Measurements from ENCODE around the gene IKBKG. TPM values are rescaled to one million over a fixed set of nuclear protein-coding genes. Genes with fewer than 3 reads are reported as not detected.
"Not testable (repeated sequence)": the region's sequence is repeated elsewhere in the genome, so short reads cannot be mapped to it uniquely, and the experiment has no call there.

Gene IKBKG
- total RNA-seq, 1 donor from 2014 or later, result 14.8 TPM

DNA sequence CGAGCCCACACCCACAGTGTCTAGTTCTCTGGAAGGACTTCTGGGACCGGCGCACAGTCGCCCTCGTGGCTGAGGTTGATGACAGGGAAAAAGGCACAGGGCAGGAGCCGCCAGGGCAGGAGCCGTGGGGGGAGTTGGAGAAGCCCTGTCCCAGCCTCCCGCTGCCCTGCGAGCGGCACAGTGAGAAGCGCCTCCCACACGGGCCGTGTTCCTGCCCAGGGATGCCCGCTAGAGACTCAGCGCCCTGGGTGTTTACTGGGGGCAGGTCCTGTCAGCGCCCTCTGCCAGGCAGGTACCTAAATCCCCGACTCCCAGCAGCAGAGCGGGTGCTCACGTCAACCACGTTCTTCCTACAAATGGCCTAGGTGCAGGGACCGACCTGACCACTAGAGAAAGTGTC, 11.5 kb downstream of the IKBKG start:
- H3K27me3 ChIP-seq (ENCODE audit: low read depth); intact Hi-C loops (cut with micrococcal nuclease); H3K4me3 ChIP-seq; H3K27ac ChIP-seq (replicated peaks); H3K36me3 ChIP-seq; H3K9me3 ChIP-seq (replicated peaks); DNase-seq; H3K4me1 ChIP-seq: not testable (repeated sequence)

DNA sequence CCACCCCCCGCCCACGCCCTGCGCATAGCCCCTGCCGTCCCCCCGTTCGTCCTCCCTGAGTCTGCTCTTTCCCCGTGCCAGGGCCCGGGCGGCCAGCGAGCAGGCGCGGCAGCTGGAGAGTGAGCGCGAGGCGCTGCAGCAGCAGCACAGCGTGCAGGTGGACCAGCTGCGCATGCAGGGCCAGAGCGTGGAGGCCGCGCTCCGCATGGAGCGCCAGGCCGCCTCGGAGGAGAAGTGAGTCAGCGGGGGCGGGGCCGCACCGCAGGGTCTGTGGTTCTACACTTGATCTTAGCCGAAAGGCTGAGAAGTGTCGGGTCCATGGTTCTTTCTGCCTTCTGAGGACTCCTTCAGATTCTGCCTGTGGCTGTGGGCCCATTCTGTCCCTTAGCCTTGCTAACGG, 12.9 kb downstream of the IKBKG start:
- H3K4me1 ChIP-seq; H3K36me3 ChIP-seq; intact Hi-C loops (cut with micrococcal nuclease); H3K9me3 ChIP-seq (replicated peaks); DNase-seq; H3K27ac ChIP-seq (replicated peaks); H3K4me3 ChIP-seq; H3K27me3 ChIP-seq (ENCODE audit: low read depth): not testable (repeated sequence)

DNA sequence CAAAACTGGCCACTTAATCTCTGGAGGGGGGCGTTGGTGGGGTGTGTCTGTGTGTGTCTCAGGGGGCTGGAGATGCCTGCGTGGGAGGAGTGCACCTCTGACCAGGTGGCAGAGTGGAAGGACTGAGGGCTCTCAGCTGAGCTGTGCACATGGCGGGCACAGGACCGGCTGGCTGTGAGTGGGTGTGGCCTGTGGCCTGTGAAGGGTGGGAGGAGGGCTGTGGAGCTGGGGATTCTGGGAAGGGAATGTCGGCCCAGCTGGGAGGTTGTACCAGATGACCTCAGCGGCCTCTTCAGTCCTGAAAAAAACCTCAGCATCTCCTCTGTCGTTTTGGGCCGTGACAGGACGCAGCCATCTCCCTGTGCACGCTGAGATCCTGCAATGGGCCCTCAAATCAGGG, 14.9 kb downstream of the IKBKG start:
- intact Hi-C loops (cut with micrococcal nuclease); H3K36me3 ChIP-seq; H3K4me1 ChIP-seq; DNase-seq; H3K4me3 ChIP-seq; H3K27me3 ChIP-seq (ENCODE audit: low read depth); H3K9me3 ChIP-seq (replicated peaks); H3K27ac ChIP-seq (replicated peaks): not testable (repeated sequence)

DNA sequence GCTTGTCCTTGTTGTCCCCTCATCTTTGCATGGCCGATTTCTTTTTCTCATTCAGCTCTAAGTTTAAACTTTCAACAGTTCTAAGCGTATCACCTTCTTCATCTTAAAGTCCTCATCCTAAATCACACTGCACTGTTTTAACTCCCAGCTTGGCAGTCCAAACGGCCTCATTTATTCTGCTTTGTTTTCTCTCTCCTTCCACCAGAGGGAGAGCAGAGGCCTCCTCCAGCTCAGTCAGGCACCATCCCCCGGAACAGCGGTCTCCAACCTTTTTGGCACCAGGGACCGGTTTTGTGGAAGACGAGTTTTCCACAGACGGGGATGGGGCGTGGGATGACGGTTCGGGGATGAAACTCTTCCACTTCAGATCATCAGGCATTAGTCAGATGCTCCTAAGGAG, 22.9 kb downstream of the IKBKG start:
- H3K4me1 ChIP-seq; H3K27me3 ChIP-seq (ENCODE audit: low read depth); H3K4me3 ChIP-seq; H3K9me3 ChIP-seq (replicated peaks); H3K27ac ChIP-seq (replicated peaks); DNase-seq; intact Hi-C loops (cut with micrococcal nuclease); H3K36me3 ChIP-seq: not testable (repeated sequence)

DNA sequence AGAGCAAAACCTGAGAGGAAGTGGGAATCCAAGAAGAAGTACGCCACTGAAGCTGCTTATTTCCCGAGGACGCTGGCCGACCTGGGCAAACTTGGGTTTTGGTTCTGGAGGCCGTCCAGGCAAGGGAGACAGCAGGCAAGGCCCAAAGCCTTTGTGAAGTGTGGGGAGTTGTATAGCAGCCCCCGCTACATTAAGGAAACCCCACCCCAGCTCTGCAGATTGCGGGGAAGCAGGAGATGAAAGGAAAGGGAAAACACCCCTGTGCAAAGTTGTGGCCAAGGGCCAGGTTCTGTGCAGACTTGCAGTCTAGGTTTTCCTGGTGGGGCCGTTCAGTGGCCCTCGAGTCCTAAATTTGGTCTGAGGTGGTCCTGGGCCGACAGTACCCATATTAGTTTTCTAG, 25.6 kb downstream of the IKBKG start:
- intact Hi-C loops (cut with micrococcal nuclease), result not testable (repeated sequence)

DNA sequence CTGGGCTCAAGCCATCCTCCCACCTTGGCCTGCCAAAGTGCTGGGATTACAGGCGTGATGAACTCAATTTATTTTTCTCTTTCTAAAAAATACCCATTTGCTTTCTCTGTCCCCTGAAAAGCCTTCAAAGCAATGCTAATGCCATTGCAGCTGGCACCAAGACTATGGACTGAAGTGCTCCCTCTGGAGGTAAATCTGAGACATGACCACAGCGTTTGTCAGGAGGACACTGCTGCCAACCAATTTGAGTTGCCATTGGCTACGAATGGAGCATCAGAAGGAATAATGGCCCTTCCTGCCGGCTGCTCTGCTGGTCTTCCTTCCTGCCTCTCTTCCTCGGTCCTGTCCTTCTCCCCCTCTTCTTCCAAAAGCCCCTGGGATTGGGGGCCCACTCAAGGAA, 27.7 kb downstream of the IKBKG start:
- DNase-seq; intact Hi-C loops (cut with micrococcal nuclease); H3K9me3 ChIP-seq (replicated peaks); H3K4me1 ChIP-seq; H3K4me3 ChIP-seq; H3K36me3 ChIP-seq; H3K27ac ChIP-seq (replicated peaks); H3K27me3 ChIP-seq (ENCODE audit: low read depth): not testable (repeated sequence)

More for the DNA sequence above, 25.6 kb downstream of the IKBKG start:
- H3K36me3 ChIP-seq; H3K9me3 ChIP-seq (replicated peaks); H3K4me1 ChIP-seq; DNase-seq; H3K4me3 ChIP-seq; H3K27me3 ChIP-seq (ENCODE audit: low read depth); H3K27ac ChIP-seq (replicated peaks): not testable (repeated sequence)

DNA sequence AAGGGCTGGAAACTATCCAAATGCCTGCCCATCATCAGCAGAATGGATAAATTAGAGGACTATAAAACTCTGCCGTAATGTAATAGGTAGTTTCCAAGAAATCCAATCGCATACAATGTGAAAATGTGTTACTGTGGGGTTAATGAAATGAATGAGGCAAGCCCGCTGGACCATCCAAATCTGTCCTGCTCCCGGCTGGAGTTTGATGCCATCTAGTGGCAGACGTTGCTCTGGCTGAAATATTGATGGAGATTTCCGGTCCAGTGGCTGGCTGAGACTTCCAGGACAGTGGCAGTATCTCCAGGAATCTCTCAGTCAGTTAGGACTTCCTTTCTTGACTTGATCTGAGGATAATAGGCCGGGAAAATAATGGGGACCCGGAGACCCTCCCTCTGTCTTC, 35.6 kb downstream of the IKBKG start:
- intact Hi-C loops (cut with micrococcal nuclease); H3K27ac ChIP-seq (replicated peaks); DNase-seq; H3K9me3 ChIP-seq (replicated peaks); H3K4me3 ChIP-seq; H3K4me1 ChIP-seq; H3K36me3 ChIP-seq; H3K27me3 ChIP-seq (ENCODE audit: low read depth): not testable (repeated sequence)

DNA sequence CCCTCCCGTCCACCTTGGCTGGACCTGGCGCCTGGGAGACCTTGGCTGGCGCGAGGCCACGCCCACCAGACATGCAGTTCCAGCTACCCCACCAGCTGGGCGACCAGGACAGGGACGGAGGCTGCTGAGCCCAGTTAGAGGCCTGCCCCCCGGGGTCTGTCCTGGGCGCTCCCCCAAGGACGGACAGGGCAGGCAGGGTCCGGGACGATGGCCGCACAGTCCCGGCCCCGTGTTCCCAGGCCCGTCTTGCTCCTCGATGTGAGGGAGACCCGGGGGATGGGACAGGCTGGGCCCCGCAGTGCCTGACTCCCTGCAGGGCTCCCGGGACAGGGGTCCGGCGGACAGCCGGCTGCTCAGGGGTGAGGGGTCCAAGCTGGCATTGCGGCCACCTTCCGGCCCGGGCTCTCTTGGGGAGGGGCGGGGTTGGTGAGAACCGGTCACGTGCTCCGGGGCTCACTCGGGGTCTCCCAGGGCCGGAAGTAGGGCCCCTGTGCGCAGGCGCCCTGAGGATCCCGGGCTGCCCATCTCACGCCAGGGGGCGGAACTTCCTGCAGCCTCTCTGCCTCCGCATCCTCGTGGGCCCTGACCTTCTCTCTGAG, 37.3 kb downstream of the IKBKG start, which contains the start of gene CTAG1A:
TSS of gene CTAG1A (plus strand) at position 549 of the 599 bp plus-strand sequence. CDS start 74 bp downstream, outside the sequence.
- intact Hi-C loops (cut with micrococcal nuclease); H3K36me3 ChIP-seq; H3K4me3 ChIP-seq; H3K9me3 ChIP-seq (replicated peaks); H3K27ac ChIP-seq (replicated peaks); DNase-seq; H3K4me1 ChIP-seq; H3K27me3 ChIP-seq (ENCODE audit: low read depth): not testable (repeated sequence)

DNA sequence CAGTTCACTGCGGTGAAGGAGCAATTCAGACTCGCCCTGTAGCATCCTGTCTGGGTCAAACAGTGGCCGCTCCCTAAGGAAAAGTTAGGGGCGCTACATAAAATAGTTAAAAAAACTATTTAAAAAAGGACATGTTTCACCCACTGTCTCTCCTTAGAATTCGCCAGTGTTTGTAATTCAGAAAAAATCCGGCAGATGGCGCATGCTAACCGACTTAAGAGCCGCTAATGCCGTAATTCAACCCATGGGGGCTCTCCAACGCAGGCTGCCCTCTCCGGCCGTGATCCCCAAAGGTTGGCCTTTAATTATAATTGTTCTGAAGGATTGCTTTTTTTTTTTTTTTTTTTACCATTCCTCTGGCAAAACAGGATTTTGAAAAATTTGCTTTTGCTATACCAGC, 43.0 kb downstream of the IKBKG start:
- intact Hi-C loops (cut with micrococcal nuclease), result not testable (repeated sequence)

DNA sequence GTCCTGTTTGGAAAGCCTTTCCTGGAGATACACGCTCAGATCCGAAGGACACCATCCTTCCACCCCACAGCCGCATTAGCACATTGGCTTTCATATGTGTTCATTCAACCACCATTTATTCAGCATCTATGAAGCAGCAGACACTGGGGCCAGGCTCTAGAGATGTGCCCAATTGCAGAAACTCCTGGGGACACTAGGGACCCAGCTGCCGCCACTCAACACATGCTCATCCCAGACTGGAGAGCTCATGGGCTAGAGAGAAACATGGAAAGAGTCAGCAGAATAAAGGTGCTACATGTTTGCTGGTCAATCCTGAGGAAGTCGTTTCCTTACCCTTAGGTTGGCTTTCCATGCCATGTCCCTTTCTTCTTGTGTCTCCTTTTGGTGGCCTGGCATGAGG, 45.1 kb downstream of the IKBKG start:
- intact Hi-C loops (cut with micrococcal nuclease), result no loop called here
- no peaks in the 10 kb centered on the region for H3K27me3 ChIP-seq (ENCODE audit: low read depth)
- H3K9me3 ChIP-seq (replicated peaks), result no peaks in the 10 kb centered on the region
- no peaks in the 10 kb centered on the region for H3K4me1 ChIP-seq
- TF ChIP-seq, protein P1, sequence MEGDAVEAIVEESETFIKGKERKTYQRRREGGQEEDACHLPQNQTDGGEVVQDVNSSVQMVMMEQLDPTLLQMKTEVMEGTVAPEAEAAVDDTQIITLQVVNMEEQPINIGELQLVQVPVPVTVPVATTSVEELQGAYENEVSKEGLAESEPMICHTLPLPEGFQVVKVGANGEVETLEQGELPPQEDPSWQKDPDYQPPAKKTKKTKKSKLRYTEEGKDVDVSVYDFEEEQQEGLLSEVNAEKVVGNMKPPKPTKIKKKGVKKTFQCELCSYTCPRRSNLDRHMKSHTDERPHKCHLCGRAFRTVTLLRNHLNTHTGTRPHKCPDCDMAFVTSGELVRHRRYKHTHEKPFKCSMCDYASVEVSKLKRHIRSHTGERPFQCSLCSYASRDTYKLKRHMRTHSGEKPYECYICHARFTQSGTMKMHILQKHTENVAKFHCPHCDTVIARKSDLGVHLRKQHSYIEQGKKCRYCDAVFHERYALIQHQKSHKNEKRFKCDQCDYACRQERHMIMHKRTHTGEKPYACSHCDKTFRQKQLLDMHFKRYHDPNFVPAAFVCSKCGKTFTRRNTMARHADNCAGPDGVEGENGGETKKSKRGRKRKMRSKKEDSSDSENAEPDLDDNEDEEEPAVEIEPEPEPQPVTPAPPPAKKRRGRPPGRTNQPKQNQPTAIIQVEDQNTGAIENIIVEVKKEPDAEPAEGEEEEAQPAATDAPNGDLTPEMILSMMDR (IDR thresholded peaks at IDR 0.05; ENCODE audit: borderline replicate concordance), result no peak
- DNase-seq, result no peak
- H3K36me3 ChIP-seq, result no peaks in the 10 kb centered on the region
- H3K27ac ChIP-seq (replicated peaks), result no peak overlapping the region
- H3K4me3 ChIP-seq, result no peak overlapping the region

More for the DNA sequence above, 43.0 kb downstream of the IKBKG start:
- H3K36me3 ChIP-seq; H3K27ac ChIP-seq (replicated peaks); H3K9me3 ChIP-seq (replicated peaks); H3K4me1 ChIP-seq; DNase-seq; H3K4me3 ChIP-seq; H3K27me3 ChIP-seq (ENCODE audit: low read depth): not testable (repeated sequence)

Data from left ventricle myocardium inferior (tissue), 1 donor.